CD8-positive, alpha-beta memory T cell (primary cell): ENCODE measurements around the gene PRKCB. TPM values are rescaled to one million over a fixed set of nuclear protein-coding genes. Genes with fewer than 3 reads are reported as not detected.
"Not testable (repeated sequence)": the region's sequence is repeated elsewhere in the genome, so short reads cannot be mapped to it uniquely, and the experiment has no call there.

Experiments used
- CTCF ChIA-PET: fragments of 350-600 bp; sonication (Branson Sonifier 250); formaldehyde crosslinking; loops from one replicate; lab custom pipeline; 2021; ENCODE audit warnings: antibody characterized with exemption; lab: Charles Lee
- POLR2A ChIA-PET: fragments of 350-600 bp; sonication (Branson Sonifier 250); formaldehyde crosslinking; loops from one replicate; lab custom pipeline; 2021; ENCODE audit warnings: antibody characterized with exemption; lab: Charles Lee
- DNase-seq, 5 donors: peaks; one replicate each; pipeline versions ENCODE4 v3.0.0 to v3.0.0-alpha.2; 2020 to 2022; ENCODE audit warnings: mixed read lengths in 1 of 5
- H3K27ac ChIP-seq: one replicate; pipeline ENCODE4 v1.7.0; 2013; ENCODE audit warnings: low read depth, mild to moderate bottlenecking, low read length, moderate library complexity
- H3K27me3 ChIP-seq: 2 replicates; pipeline ENCODE4 v1.7.0; 2013; ENCODE audit warnings: low read length, mild to moderate bottlenecking; ENCODE audit not compliant: insufficient read depth, poor library complexity, severe bottlenecking
- H3K36me3 ChIP-seq: 2 replicates; pipeline ENCODE4 v1.7.0; 2013; ENCODE audit warnings: mild to moderate bottlenecking, low read length, moderate library complexity; ENCODE audit not compliant: insufficient read depth
- H3K4me1 ChIP-seq: 2 replicates; pipeline ENCODE4 v1.7.0; 2013; ENCODE audit warnings: mild to moderate bottlenecking, low read length, moderate library complexity; ENCODE audit not compliant: insufficient read depth
- H3K4me3 ChIP-seq: 2 replicates; pipeline ENCODE4 v1.7.0; 2013; ENCODE audit warnings: mild to moderate bottlenecking, low read length
- H3K9me3 ChIP-seq: 2 replicates; pipeline ENCODE4 v1.7.0; 2013; ENCODE audit warnings: mild to moderate bottlenecking, low read length
- H3K27ac Mint-ChIP-seq, 8 donors: one replicate each; pipeline ENCODE4 v1.8.0; 2020 to 2021; ENCODE audit warnings: mixed read lengths in 8 of 8, mild to moderate bottlenecking in 6 of 8, inconsistent platforms in 3 of 8, moderate library complexity in 3 of 8
- H3K27me3 Mint-ChIP-seq, 2 donors: one replicate each; pipeline ENCODE4 v1.8.0; 2020 to 2021; ENCODE audit warnings: mixed read lengths in 2 of 2, mild to moderate bottlenecking in 1 of 2, moderate library complexity in 1 of 2
- H3K36me3 Mint-ChIP-seq, 3 donors: one replicate each; pipeline ENCODE4 v1.8.0; 2020 to 2021; ENCODE audit warnings: mixed read lengths in 3 of 3, inconsistent platforms in 1 of 3, mild to moderate bottlenecking in 1 of 3
- H3K4me1 Mint-ChIP-seq, 3 donors: one replicate each; pipeline ENCODE4 v1.8.0; 2020 to 2021; ENCODE audit warnings: mixed read lengths in 3 of 3, inconsistent platforms in 1 of 3, mild to moderate bottlenecking in 1 of 3
- H3K4me3 Mint-ChIP-seq, 7 donors: one replicate each; pipeline ENCODE4 v1.8.0; 2020 to 2021; ENCODE audit warnings: mixed read lengths in 7 of 7, mild to moderate bottlenecking in 6 of 7, moderate library complexity in 4 of 7, inconsistent platforms in 2 of 7
- H3K9me3 Mint-ChIP-seq, 5 donors: one replicate each; pipeline ENCODE4 v1.8.0; 2020 to 2022; ENCODE audit warnings: mixed read lengths in 5 of 5, mild to moderate bottlenecking in 3 of 5, moderate library complexity in 2 of 5, inconsistent platforms in 1 of 5
- polyA plus RNA-seq: library from polyadenylated mRNA; unstranded; fragments of 300-500 nt; fragmentation: Illumina TruSeq; gene quantifications from one replicate; pipeline ENCODE4 v1.2.3, GENCODE V29; 2021
- total RNA-seq, 2 experiments: library from RNA; stranded (reverse); gene quantifications; one replicate each; pipeline ENCODE4 v1.2.3, GENCODE V29; 2021

The PRKCB gene
- total and polyA plus RNA-seq, 3 experiments from 2014 or later: 96.5 to 136 (median 98.2) TPM

DNA sequence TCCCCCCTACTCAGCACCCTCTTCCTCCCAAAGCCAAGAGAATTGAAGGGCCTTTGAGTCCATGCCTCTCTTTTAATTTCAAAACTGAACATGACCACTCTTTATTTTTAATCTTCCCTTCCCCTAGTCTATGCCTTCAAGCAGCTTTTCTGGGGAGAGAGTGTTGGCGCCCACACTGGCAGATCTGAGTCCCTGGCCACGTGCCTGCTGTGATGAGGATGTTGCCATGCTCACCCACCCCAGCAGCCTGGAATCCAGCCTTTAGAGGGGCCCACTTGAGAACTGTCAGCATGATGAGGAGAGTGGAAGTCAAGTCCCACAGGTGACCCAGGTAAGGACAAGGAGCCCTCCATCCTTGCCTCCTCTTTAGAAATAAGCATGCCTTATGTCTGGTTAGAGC lies 400.0 kb downstream of the PRKCB start:
- no peaks in the 10 kb centered on the region for H3K9me3 ChIP-seq
- no peak overlapping the region for H3K4me3 ChIP-seq
- peaks cover 11 to 53% of the 10 kb centered on the region in 2 donors for H3K27me3 Mint-ChIP-seq
- no peaks in the 10 kb centered on the region for H3K4me1 Mint-ChIP-seq
- ChIA-PET POLR2A (no interaction called here), CTCF (no interaction called here)
- H3K27ac ChIP-seq: no peak overlapping the region
- no peaks in the 10 kb centered on the region for H3K36me3 ChIP-seq
- no peak overlapping the region for H3K4me3 Mint-ChIP-seq
- no peaks in the 10 kb centered on the region for H3K27me3 ChIP-seq
- DNase-seq: no peak
- peaks cover 0 to 6% (median 2%) of the 10 kb centered on the region in 3 donors for H3K36me3 Mint-ChIP-seq
- peaks cover 3 to 25% (median 16%) of the 10 kb centered on the region in 5 donors for H3K9me3 Mint-ChIP-seq
- H3K4me1 ChIP-seq: no peaks in the 10 kb centered on the region
- H3K27ac Mint-ChIP-seq: no peak overlapping the region

DNA sequence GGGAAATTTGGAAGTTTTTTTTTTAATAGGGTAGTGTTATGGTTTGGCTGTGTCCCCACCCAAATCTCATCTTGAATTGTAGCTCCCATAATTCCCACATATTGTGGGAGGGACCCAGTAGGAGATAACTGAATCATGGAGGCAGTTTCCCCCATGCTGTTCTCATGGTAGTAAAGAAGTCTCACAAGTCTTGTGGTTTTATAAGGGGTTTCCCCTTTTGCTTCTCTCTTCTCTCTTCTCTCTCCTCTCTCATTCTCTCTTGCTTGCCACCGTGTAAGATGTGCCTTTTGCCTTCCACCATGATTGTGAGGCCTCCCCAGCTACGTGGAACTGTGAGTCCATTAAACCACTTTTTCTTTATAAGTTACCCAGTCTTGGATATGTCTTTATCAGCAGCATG lies 403.1 kb downstream of the PRKCB start:
- H3K4me3 Mint-ChIP-seq, H3K9me3 ChIP-seq, CTCF ChIA-PET, H3K4me1 Mint-ChIP-seq, H3K36me3 Mint-ChIP-seq, H3K4me1 ChIP-seq, H3K27ac ChIP-seq, H3K4me3 ChIP-seq, H3K27ac Mint-ChIP-seq, H3K27me3 ChIP-seq, H3K36me3 ChIP-seq, POLR2A ChIA-PET, DNase-seq: not testable (repeated sequence)
- Mint-ChIP-seq H3K9me3 (peaks cover 3 to 25% (median 16%) of the 10 kb centered on the region in 5 donors), H3K27me3 (peaks cover 13 to 47% of the 10 kb centered on the region in 2 donors)

DNA sequence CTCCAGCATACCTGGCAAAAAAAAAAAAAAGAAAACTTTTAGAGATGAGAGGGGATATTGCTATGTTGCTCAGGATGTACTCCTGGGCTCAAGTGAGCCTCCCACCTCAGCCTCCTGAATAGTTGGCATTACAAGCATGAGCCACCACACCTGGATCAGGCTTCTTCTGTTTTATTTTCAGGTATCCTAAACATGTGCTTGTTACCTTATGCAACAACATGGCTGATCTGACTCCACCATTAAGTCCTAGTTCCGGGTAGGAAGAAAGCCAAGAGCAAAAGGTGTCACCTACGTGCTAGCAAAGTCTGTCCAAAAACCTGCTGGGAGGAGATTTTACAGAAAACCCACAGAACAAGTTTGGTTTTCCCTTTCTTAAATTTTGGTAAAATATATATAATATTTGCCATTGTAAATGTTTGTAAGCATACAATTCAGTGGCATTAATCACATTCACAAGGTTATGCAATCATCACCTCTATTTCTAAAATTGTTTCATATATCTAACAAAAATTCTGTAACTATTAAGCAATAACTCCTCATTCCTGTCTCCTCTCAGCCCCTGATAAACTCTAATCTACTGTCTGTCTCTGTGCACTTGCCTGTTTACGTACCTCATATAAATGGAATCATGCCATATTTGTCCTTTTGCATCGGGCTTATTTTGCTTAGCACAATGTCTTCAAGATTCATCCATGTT lies 411.3 kb downstream of the PRKCB start:
- CTCF ChIA-PET: no interaction called here
- no peaks in the 10 kb centered on the region for H3K9me3 Mint-ChIP-seq

DNA sequence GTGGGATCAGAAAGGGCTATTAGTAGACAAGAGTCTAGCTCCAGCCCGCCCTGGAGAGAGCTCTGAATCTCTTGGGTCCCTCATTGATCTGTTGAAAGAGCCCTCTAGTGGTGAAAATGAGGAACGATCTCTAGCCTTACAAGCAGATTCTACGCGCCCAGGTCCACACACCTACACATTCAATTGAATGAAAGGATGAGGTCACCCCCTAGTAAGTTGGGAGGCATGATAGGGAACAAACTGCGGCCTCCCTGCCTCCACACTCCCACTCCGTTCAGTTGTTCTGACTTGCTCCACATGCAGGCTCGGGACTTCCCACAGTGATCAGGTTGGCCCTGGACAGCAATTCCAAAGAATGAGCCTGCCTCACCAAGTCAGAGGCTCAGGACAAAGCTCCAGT lies 417.4 kb downstream of the PRKCB start:
- peaks cover 4 to 10% (median 5%) of the 10 kb centered on the region in 3 donors for H3K4me1 Mint-ChIP-seq
- DNase-seq: peak in 4 of 5 donors; percentile 8 to 51 (median 40)
- peaks cover 53 to 65% of the 10 kb centered on the region in 2 donors for H3K27me3 Mint-ChIP-seq
- Histone ChIP-seq H3K27ac (no peak overlapping the region), H3K36me3 (no peaks in the 10 kb centered on the region), H3K4me3 (no peak overlapping the region), H3K9me3 (no peaks in the 10 kb centered on the region), H3K4me1 (no peaks in the 10 kb centered on the region), H3K27me3 (peaks cover 19% of the 10 kb centered on the region)
- no peak overlapping the region for H3K4me3 Mint-ChIP-seq
- ChIA-PET POLR2A (no interaction called here), CTCF (interaction anchor here (0.6 to 3.5 kb wide), 16 partner anchors 9 to 518 kb away, joined by 3 to 35 read pairs (median 4); no protein-coding TSS in a partner anchor)
- H3K27ac Mint-ChIP-seq: no peak overlapping the region
- H3K9me3 Mint-ChIP-seq: no peaks in the 10 kb centered on the region
- H3K36me3 Mint-ChIP-seq: no peaks in the 10 kb centered on the region

More for the DNA sequence above, 411.3 kb downstream of the PRKCB start:
- H3K4me1 Mint-ChIP-seq: peaks cover 0 to 3% (median 3%) of the 10 kb centered on the region in 3 donors
- peaks cover 7% of the 10 kb centered on the region for H3K27me3 ChIP-seq
- no peak for DNase-seq
- no peaks in the 10 kb centered on the region for H3K36me3 ChIP-seq
- no peaks in the 10 kb centered on the region for H3K4me1 ChIP-seq
- H3K4me3 ChIP-seq: no peak overlapping the region
- no peak overlapping the region for H3K27ac Mint-ChIP-seq
- no peak overlapping the region for H3K27ac ChIP-seq
- no peaks in the 10 kb centered on the region for H3K9me3 ChIP-seq
- H3K4me3 Mint-ChIP-seq: no peak overlapping the region
- H3K27me3 Mint-ChIP-seq: peaks cover 8 to 51% of the 10 kb centered on the region in 2 donors
- POLR2A ChIA-PET: no interaction called here
- H3K36me3 Mint-ChIP-seq: no peaks in the 10 kb centered on the region

DNA sequence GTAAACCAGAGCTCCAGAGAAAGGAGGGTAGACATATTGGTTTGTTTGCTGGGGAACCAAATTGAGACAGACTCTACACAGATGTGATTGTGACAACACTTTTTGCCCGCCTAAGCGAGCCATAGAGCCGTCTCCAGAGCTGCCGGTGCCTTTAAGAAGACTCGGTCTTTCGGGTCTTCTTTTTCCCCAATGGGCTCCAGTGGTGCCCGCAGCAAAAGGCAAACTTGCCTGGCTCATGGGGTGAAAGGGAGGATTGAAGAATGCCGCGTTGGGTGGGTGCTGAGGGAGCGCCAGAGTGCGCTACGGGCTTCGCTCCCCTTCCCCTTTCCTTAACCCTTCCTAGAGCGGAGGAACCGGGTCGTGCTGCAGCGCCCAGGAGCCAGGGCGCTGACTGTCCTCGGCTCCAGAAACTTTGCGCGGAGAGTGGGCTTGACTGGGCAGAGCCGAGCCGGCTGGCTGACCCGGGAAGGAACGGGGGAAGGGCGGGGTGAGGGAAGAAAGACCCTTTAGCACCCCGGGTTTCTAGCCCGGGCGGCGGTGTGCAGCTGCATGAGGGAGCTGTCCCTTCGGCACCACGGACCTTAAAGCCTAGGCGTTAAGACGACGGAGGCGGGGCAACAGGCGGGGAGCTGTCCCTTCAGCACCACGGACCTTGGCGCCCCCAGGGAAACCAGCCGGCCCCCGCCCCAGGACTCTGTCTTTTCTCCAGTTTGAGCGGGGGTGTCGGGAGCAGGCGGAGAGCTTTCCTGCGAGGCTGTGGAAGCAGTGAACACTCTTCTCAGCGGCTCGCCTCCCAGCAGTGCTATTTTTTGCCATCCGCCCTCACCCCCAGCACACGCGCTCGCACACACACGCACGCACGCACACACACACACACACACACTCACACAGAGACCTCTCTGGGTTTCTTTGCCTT lies 419.9 kb downstream of the PRKCB start, which contains the start of gene CACNG3:
Gene CACNG3, plus strand, starts transcription at position 880 of the 916 bp plus-strand sequence. CDS start 420 bp downstream, outside the sequence.
- no peaks in the 10 kb centered on the region for H3K36me3 Mint-ChIP-seq
- POLR2A ChIA-PET: no interaction called here
- peak within 1 kb of the TSS in 1 of 8 donors; percentile 23 for H3K27ac Mint-ChIP-seq
- no peaks in the 10 kb centered on the region for H3K9me3 Mint-ChIP-seq
- Histone ChIP-seq H3K4me1 (no peaks in the 10 kb centered on the region), H3K9me3 (no peaks in the 10 kb centered on the region), H3K4me3 (no peak within 1 kb of the TSS), H3K27me3 (peaks cover 19% of the 10 kb centered on the region), H3K36me3 (no peaks in the 10 kb centered on the region), H3K27ac (no peak within 1 kb of the TSS)
- H3K27me3 Mint-ChIP-seq: peaks cover 54 to 76% of the 10 kb centered on the region in 2 donors
- CTCF ChIA-PET: interaction anchor here (1.0 kb wide), 1 partner anchor 455 kb away, joined by 3 read pairs; no protein-coding TSS in a partner anchor
- H3K4me1 Mint-ChIP-seq: peaks cover 4 to 10% (median 5%) of the 10 kb centered on the region in 3 donors
- DNase-seq: peak; percentile 11 to 64 (median 30)
- no peak within 1 kb of the TSS for H3K4me3 Mint-ChIP-seq

DNA sequence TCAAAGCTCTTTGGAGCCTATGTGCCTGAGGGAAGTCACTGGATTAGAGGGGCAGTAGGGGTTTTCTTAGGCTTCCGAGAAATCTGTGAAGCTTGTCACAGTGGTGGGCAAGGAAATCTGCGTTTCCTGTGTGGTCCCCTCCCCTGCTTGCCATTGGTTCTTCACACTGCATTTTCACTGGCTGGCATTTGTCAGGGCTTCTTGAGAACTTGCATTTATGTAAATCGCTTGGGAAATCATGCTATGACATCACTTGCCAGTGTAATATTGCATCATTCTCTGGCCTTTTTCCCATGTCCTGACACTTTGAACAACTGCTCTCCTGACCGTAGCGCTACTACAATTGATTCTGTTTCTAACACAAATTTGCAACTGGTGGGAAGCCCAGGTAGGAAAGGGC lies 422.2 kb downstream of the PRKCB start:
- peaks cover 19% of the 10 kb centered on the region for H3K27me3 ChIP-seq
- Mint-ChIP-seq H3K4me3 (no peak overlapping the region), H3K9me3 (peaks cover 0 to 2% (median 0%) of the 10 kb centered on the region in 5 donors), H3K27me3 (peaks cover 56 to 91% of the 10 kb centered on the region in 2 donors), H3K36me3 (no peaks in the 10 kb centered on the region), H3K27ac (no peak overlapping the region), H3K4me1 (peaks cover 1 to 7% (median 5%) of the 10 kb centered on the region in 3 donors)
- H3K4me1 ChIP-seq: no peaks in the 10 kb centered on the region
- H3K27ac ChIP-seq: no peak overlapping the region
- ChIA-PET POLR2A (no interaction called here), CTCF (no interaction called here)
- no peaks in the 10 kb centered on the region for H3K9me3 ChIP-seq
- H3K4me3 ChIP-seq: no peak overlapping the region
- H3K36me3 ChIP-seq: no peaks in the 10 kb centered on the region
- no peak for DNase-seq

DNA sequence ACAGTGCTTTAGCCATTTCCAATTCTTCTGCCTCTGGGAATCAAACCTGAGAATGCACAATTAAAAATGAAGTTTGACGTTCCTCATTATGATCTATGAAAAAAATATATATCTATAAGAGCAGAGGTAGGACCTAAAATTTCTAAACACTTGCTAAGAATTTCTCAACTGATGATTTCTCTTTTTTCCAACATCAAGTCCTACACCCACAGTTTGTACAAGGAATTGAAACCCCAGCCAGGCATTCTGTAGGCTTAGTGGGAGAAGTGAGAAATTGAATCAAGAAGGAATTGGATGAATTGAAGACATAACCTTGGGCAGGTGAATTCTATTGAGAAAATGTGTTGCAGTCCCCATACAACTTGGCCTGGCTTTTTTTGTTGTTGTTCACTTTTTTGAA lies 423.0 kb downstream of the PRKCB start:
- Mint-ChIP-seq H3K4me3 (no peak overlapping the region), H3K36me3 (no peaks in the 10 kb centered on the region), H3K27ac (no peak overlapping the region), H3K27me3 (peaks cover 48 to 86% of the 10 kb centered on the region in 2 donors), H3K9me3 (peaks cover 0 to 2% (median 0%) of the 10 kb centered on the region in 5 donors), H3K4me1 (peaks cover 1 to 7% (median 5%) of the 10 kb centered on the region in 3 donors)
- no peak for DNase-seq
- ChIA-PET CTCF (no interaction called here), POLR2A (interaction anchor here (0.5 kb wide), 1 partner anchor 188 kb away, joined by 6 read pairs; no protein-coding TSS in a partner anchor)
- Histone ChIP-seq H3K4me3 (no peak overlapping the region), H3K36me3 (no peaks in the 10 kb centered on the region), H3K27me3 (peaks cover 19% of the 10 kb centered on the region), H3K9me3 (no peaks in the 10 kb centered on the region), H3K4me1 (no peaks in the 10 kb centered on the region), H3K27ac (no peak overlapping the region)
